Measurements from ENCODE around the gene SPOCK1.

GRCh38 chr5:137097203-137097602 is 401.9 kb downstream of the SPOCK1 start:
- TF ChIP-seq CTCF (conservative IDR thresholded peaks at IDR 0.05; ENCODE audit: low read depth, low read length) (no peak), EZH2phosphoT487 (IDR thresholded peaks at IDR 0.05; ENCODE audit: borderline replicate concordance, low read length) (no peak), EZH2 (IDR thresholded peaks at IDR 0.05; ENCODE audit: low read length, unreplicated experiment) (no peak)
